Calu3 (cell line): Measurements from ENCODE around the gene EHMT2. TPM values are rescaled to one million over a fixed set of nuclear protein-coding genes. Genes with fewer than 3 reads are reported as not detected.
"Not testable (repeated sequence)": the region's sequence is repeated elsewhere in the genome, so short reads cannot be mapped to it uniquely, and the experiment has no call there.

Experiments
- BruUV-seq: library from RNA; stranded (reverse); fragments of 400-500 nt; replicated peaks from 2 replicates; lab custom pipeline; 2021; lab: Mats Ljungman, UMichigan
- CTCF ChIA-PET: fragments of 300-600 bp; sonication (Branson Sonifier 250); formaldehyde crosslinking; loops from one replicate; lab custom pipeline; 2022; ENCODE audit warnings: antibody characterized with exemption; lab: Charles Lee
- DNase-seq: peaks from one replicate; pipeline ENCODE4 v3.0.0; 2022
- H3K27ac Mint-ChIP-seq: one replicate; pipeline ENCODE4 v1.8.0; 2022; ENCODE audit warnings: mixed read lengths; ENCODE audit not compliant: unreplicated experiment
- H3K27me3 Mint-ChIP-seq: one replicate; pipeline ENCODE4 v1.8.0; 2022; ENCODE audit warnings: mixed read lengths; ENCODE audit not compliant: unreplicated experiment
- H3K36me3 Mint-ChIP-seq: one replicate; pipeline ENCODE4 v1.8.0; 2022; ENCODE audit warnings: mild to moderate bottlenecking, moderate library complexity, mixed read lengths; ENCODE audit not compliant: insufficient read depth, unreplicated experiment
- H3K4me1 Mint-ChIP-seq: one replicate; pipeline ENCODE4 v1.8.0; 2022; ENCODE audit warnings: mild to moderate bottlenecking, low read depth, mixed read lengths; ENCODE audit not compliant: unreplicated experiment
- H3K4me3 Mint-ChIP-seq: one replicate; pipeline ENCODE4 v1.8.0; 2022; ENCODE audit warnings: mild to moderate bottlenecking, low read depth, moderate library complexity, mixed read lengths; ENCODE audit not compliant: unreplicated experiment
- H3K9me3 Mint-ChIP-seq: one replicate; pipeline ENCODE4 v1.8.0; 2022; ENCODE audit warnings: low read depth, mixed read lengths; ENCODE audit not compliant: unreplicated experiment
- intact Hi-C: fragments of 100-400 bp; cut with micrococcal nuclease; formaldehyde crosslinking; loops from one replicate; pipeline ENCODE4 v1.10.0; 2022; ENCODE audit not compliant: unreplicated experiment
- total RNA-seq: library from RNA; stranded (reverse); gene quantifications from 2 replicates; pipeline ENCODE4 v1.2.3, GENCODE V29; 2022
- TF ChIP-seq, protein P1 (sequence below): fragments of 200-600 bp; IDR thresholded peaks from one replicate; pipeline ENCODE4 v1.8.0; 2022; ENCODE audit warnings: antibody characterized with exemption; ENCODE audit not compliant: unreplicated experiment

EHMT2 gene
- total RNA-seq, 1 experiment from 2014 or later, result 138 TPM

DNA sequence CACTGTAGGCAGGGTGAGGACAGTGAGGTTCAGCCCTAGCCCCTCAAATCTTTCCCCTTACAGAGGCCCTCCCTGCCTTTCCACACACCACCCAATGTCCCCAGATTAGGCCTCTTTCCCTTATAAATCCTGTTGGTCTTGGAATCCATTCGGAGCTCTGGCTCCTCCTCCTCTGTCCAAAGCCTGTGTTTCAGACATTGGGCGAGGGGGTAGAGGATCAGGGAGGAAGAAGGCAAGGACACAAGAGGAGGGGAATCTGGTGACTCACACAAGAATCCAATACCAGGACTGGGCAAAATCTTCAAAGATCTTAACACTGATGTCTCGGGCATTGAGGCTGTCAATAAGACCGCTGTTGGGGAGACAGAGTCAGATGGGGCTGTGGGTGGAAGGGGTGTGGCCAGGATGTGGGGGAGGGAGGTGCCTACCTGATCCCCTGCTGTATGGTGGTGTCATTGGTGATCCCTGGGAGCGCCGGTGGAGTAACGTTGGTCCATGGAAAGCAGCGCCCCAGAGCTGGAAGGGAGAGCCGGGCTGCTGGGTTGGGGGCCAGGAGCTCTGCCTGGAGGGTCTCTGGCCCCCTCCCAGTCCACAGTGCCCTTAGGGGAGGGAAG lies 26.3 kb downstream of the EHMT2 start:
- Mint-ChIP-seq H3K9me3 (no peaks in the 10 kb centered on the region), H3K4me3 (no peak overlapping the region), H3K4me1 (peaks cover 7% of the 10 kb centered on the region), H3K36me3 (peaks cover 58% of the 10 kb centered on the region), H3K27ac (no peak overlapping the region), H3K27me3 (no peaks in the 10 kb centered on the region)
- no peak for DNase-seq
- TF ChIP-seq, protein P1, sequence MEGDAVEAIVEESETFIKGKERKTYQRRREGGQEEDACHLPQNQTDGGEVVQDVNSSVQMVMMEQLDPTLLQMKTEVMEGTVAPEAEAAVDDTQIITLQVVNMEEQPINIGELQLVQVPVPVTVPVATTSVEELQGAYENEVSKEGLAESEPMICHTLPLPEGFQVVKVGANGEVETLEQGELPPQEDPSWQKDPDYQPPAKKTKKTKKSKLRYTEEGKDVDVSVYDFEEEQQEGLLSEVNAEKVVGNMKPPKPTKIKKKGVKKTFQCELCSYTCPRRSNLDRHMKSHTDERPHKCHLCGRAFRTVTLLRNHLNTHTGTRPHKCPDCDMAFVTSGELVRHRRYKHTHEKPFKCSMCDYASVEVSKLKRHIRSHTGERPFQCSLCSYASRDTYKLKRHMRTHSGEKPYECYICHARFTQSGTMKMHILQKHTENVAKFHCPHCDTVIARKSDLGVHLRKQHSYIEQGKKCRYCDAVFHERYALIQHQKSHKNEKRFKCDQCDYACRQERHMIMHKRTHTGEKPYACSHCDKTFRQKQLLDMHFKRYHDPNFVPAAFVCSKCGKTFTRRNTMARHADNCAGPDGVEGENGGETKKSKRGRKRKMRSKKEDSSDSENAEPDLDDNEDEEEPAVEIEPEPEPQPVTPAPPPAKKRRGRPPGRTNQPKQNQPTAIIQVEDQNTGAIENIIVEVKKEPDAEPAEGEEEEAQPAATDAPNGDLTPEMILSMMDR, result no peak
- no TSS peak for BruUV-seq
- intact Hi-C loops, result no loop called here
- CTCF ChIA-PET, result no interaction called here

DNA sequence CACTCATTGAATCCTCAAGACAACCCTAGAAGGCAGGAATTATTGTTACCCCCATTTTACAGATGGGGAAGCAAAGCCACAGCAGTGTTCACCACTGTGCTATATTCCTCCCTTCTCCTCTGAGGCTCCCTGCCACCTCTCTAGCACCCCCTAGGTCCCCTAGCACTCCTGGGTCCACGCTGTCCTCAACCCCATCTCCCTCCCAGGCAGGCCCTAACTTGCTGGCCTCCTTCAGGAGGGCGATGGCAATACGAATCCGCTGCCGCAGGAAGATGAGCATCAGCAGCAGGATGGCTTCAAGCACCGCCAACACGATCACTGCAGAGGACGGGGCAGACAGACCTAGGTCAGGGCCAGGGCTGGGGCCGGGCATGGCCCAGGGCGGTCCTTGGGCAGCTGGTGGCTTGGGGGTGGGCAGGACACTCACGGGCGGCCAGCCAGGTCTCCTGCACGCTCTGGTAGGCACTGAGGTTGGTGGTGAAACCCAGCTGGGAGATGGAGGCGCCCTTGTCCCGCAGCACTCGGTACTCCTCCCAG lies 27.0 kb downstream of the EHMT2 start:
- no peak for DNase-seq
- no TSS peak for BruUV-seq
- Mint-ChIP-seq H3K27ac (no peak overlapping the region), H3K4me3 (no peak overlapping the region), H3K36me3 (peaks cover 58% of the 10 kb centered on the region), H3K4me1 (no peaks in the 10 kb centered on the region), H3K27me3 (no peaks in the 10 kb centered on the region), H3K9me3 (no peaks in the 10 kb centered on the region)
- CTCF ChIA-PET, result no interaction called here
- intact Hi-C loops, result no loop called here
- TF ChIP-seq, protein P1, result no peak

DNA sequence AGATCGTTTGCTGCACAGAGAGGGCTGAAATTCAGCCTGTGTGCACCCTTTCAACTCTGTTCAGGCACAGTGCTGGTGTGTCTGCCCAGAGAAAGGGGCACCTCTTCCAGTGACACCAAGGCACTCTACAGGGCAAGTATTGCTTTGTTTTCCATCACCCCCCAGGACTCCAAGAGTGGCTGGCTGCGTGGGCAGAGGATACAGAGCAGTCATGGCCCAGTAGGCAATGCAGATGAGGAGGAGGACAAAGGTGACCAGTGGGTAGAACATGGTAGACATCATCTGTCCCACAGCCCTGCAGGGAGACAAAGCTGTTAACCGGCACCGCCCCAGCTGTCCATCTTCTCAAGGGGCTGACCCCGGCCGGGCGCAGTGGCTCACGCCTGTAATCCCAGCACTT lies 28.2 kb downstream of the EHMT2 start:
- no peaks in the 10 kb centered on the region for H3K27me3 Mint-ChIP-seq
- no peak overlapping the region for H3K4me3 Mint-ChIP-seq
- no peaks in the 10 kb centered on the region for H3K9me3 Mint-ChIP-seq
- intact Hi-C loops, result no loop called here
- H3K27ac Mint-ChIP-seq, result no peak overlapping the region
- no peak for DNase-seq
- BruUV-seq, result no TSS peak
- no peaks in the 10 kb centered on the region for H3K4me1 Mint-ChIP-seq
- TF ChIP-seq, protein P1, result no peak
- CTCF ChIA-PET, result interaction anchor here (0.6 kb wide), 1 partner anchor 39 kb away, joined by 4 read pairs; no protein-coding TSS in a partner anchor
- H3K36me3 Mint-ChIP-seq, result peaks cover 55% of the 10 kb centered on the region

DNA sequence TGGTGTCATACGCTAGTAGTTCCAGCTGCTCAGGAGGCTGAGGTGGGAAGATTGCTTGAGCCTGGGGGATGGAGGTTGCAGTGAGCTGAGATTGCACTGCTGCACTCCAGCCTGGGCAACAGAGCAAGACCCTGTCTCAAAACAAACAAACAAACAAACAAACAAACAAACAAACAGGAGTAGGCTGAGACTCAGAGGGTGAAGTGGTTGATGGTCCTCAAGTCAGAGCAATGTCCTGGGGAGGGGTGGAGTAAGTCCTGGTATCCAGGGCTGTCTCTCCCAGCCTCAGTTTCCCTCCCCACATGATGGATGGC lies 28.9 kb downstream of the EHMT2 start:
- H3K9me3 Mint-ChIP-seq, CTCF ChIA-PET, BruUV-seq, intact Hi-C loops, H3K27me3 Mint-ChIP-seq, H3K4me1 Mint-ChIP-seq, H3K4me3 Mint-ChIP-seq, DNase-seq, H3K27ac Mint-ChIP-seq: not testable (repeated sequence)
- peaks cover 55% of the 10 kb centered on the region for H3K36me3 Mint-ChIP-seq
